Measurements from ENCODE around the gene SAFB2.

The SAFB2 gene

GRCh38 chr19:5579286-5579685 lies 43.3 kb downstream of the SAFB2 start:
- DNase-seq, result no peak

GRCh38 chr19:5578097-5578846 lies 44.3 kb downstream of the SAFB2 start:
- peak; percentile 47 for DNase-seq

- DNase-seq, result no peak
Measured at GRCh38 chr19:5575590-5575989, 47.0 kb downstream of the SAFB2 start.

- DNase-seq, result no peak
Measured at GRCh38 chr19:5572556-5573286, 49.9 kb downstream of the SAFB2 start.

- no peak for DNase-seq
Measured at GRCh38 chr19:5571777-5572176, 50.8 kb downstream of the SAFB2 start.

GRCh38 chr19:5567970-5568407 lies 54.6 kb downstream of the SAFB2 start:
- DNase-seq, result no peak

- DNase-seq, result no peak
Measured at GRCh38 chr19:5567360-5567969, 55.1 kb downstream of the SAFB2 start, which contains the start of gene TINCR. TINCR (minus strand) TSS chr19:5567953.

- no peak for DNase-seq
Measured at GRCh38 chr19:5564930-5565329, 57.6 kb downstream of the SAFB2 start.

- DNase-seq, result no peak
Measured at GRCh38 chr19:5563935-5564612, 58.5 kb downstream of the SAFB2 start.

GRCh38 chr19:5563008-5563431 lies 59.6 kb downstream of the SAFB2 start:
- DNase-seq, result no peak

GRCh38 chr19:5562280-5562679 lies 60.3 kb downstream of the SAFB2 start:
- no peak for DNase-seq

GRCh38 chr19:5561559-5561958 lies 61.0 kb downstream of the SAFB2 start:
- DNase-seq, result no peak

GRCh38 chr19:5560156-5560555 lies 62.4 kb downstream of the SAFB2 start:
- no peak for DNase-seq

- no peak for DNase-seq
Measured at GRCh38 chr19:5559804-5560133, 62.8 kb downstream of the SAFB2 start.

GRCh38 chr19:5558101-5558621 lies 64.4 kb downstream of the SAFB2 start:
- DNase-seq, result no peak

- DNase-seq, result no peak
Measured at GRCh38 chr19:5557691-5558090, 64.9 kb downstream of the SAFB2 start.

- DNase-seq, result no peak
Measured at GRCh38 chr19:5554828-5555227, 67.7 kb downstream of the SAFB2 start.

- DNase-seq, result no peak
Measured at GRCh38 chr19:5553892-5554291, 68.7 kb downstream of the SAFB2 start.

- DNase-seq, result no peak
Measured at GRCh38 chr19:5547881-5548280, 74.7 kb downstream of the SAFB2 start.

GRCh38 chr19:5545984-5546383 lies 76.6 kb downstream of the SAFB2 start:
- DNase-seq, result no peak

GRCh38 chr19:5545051-5545450 lies 77.5 kb downstream of the SAFB2 start:
- no peak for DNase-seq

GRCh38 chr19:5542665-5543064 lies 79.9 kb downstream of the SAFB2 start:
- DNase-seq, result no peak

- DNase-seq, result no peak
Measured at GRCh38 chr19:5541456-5541855, 81.1 kb downstream of the SAFB2 start.

Measured in CD4-positive, alpha-beta T cell treated with Interleukin-15 for 1 hour (primary cell).